ENCODE measurements around the gene HOXB6.

The HOXB6 gene

DNA sequence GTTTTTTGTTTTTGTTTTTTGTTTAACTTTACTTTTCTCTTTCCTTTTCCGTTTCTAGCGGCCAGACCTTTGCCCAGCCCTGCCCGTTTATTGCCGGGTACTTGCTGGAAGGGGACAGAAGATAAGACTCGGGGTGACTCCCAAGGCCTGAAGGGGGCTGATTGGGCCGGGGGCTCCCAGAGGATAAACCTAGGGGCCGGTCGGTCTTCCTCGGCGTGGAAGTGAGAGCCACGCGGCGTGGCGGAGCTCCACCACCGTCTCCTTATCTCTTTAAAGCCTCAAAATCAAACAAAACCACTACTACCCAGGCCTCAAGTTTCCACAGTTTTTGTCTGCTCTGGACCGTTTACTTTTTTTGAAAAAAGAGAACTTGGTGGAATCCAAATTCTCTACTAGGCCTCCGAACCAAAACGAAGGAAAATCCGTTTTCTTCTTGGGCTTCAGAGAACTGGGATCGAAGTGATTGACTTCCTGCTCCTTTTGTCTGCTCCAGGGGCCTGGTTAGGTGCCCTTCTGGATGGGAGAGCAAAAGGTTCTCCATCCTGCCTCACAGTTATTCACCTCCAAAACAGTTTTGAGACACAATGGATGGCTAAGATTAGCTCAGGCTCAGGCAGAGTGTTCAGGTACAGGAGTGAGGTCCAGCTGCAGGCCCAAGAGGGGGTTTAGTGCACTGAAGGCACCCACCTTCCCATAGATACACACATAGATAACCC, 29.9 kb upstream of the HOXB6 start:
- DNase-seq = no peak

DNA sequence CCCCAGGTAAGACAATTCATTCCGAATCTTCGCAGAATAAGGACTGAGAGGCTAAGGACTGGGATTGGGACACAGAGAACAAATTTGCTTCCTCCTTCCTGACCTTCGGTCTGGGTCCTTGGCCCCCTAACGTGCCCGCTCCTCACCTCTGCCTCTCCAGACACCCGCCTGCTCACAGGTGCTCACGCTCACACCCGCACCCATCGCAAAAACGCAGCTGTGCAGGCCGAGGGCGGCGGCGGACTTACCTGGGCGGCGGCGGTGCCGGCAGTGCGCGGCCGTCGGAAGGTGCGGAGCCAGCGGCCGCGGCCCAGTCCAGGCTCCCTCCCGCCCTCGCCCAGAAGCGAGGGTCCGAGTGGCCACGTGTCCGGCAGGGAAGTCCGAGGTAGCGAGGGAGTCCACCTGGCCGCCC, 28.5 kb upstream of the HOXB6 start:
- DNase-seq = no peak

DNA sequence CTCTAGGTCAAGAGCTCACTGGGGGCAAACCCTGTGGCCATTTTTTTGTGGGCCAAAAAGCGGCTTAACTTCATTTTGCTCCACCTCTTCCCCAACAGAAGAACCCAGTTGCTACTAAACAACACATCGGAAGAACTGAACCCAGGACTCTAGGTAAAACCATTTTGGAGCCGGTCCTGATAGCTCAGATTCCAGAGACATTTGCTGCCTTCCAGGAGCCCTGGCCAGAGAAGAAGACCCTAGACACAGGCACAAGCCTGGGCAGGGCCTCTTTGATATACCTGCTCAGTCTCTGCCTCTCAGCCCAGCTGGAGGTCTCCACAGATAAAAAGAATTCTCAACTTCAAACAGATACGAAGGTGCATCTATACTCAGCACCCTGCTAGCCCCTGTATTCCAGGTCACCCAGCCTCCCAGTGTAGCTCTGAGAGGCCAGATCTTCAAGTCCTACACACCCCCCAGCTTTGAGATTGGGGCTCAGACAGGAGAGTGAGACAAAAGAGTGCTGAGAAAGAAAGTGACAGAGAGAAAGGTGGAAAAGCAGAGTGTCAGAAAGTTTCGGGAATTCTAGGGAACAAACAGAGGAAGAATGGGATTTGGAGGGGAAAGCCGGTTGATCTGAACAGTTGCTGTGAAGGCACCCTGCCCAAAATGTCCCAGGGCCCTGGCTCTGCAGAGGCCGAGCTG, 27.9 kb upstream of the HOXB6 start:
- DNase-seq = no peak

DNA sequence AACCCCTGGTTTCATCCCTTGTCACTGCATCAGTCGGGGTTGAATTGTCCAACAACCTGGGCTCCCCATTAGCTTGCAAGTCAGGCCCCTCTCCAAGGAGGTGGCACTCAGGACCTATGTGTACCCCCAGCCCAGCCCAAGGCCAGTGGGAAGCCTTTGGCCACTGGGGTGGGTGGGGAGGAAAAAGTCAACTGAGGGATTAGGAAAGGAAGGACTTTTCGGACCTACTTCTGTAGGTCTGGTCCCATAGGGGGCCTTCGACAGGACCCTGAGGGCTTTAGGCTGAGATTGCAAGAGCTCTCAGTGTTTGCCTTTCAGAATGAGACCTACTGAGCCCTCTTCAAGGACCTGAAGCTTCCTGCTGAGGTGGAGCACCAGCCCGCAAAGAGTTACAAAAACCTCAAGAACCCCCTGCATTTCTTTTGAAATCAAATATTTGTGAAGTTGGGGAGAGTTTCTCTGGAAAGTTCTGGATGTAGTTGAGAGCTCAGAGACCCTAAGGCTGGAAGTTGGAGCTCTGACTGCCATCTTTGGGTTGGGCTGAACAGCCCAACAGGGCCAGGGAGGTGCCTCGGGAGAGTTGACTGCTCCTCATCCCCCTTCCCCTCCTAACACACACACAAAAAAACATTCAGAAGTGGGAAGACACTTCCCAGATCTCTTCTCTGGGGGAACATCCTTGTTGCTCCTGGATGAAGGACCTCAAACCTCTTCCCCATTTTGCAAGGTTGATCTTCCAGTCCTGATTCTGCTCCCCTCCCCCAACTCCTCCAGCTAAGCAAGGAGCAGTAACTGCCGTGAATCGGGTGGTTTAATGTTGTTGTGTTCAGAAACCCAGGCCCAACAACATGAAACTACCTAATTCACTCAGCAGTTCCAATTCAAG, 27.1 kb upstream of the HOXB6 start:
- DNase-seq = no peak

DNA sequence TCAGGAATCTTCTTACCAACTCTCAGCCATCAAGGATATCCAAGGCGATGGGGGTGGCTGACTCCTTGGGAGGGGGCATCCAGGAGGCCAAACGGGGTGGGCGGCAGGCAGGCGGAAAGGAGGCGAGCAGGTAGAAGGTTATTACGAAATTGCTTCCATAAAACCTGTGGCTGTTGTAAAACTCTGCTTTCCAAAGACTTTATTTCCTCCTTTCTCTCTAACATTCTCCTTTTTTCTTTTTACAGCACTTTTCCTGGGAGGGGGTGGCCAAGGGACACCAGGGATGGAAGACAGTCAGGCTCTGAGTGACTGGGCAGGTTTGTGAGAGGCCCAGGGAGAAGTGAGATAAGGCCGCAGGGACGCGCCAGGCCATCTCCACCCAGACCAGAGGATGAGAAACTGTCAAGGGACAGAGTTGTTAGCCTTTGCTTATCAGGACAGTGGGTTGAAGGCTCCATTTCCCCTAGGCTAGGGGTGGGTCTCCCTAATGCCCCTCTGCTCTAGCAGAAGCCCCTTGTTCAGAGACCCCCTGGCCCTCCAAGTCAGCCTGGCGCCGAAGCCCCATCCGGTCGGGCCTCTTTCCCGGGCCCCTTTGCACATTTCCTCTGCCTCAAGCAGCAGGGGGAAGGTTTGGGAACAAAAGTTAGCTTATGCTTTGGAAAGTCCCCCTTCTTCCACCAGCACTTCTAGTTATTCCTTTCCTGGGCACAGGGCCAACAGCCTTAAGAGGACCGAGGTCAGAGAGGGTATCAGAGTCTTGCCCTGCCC, 26.3 kb upstream of the HOXB6 start:
- no peak for DNase-seq

DNA sequence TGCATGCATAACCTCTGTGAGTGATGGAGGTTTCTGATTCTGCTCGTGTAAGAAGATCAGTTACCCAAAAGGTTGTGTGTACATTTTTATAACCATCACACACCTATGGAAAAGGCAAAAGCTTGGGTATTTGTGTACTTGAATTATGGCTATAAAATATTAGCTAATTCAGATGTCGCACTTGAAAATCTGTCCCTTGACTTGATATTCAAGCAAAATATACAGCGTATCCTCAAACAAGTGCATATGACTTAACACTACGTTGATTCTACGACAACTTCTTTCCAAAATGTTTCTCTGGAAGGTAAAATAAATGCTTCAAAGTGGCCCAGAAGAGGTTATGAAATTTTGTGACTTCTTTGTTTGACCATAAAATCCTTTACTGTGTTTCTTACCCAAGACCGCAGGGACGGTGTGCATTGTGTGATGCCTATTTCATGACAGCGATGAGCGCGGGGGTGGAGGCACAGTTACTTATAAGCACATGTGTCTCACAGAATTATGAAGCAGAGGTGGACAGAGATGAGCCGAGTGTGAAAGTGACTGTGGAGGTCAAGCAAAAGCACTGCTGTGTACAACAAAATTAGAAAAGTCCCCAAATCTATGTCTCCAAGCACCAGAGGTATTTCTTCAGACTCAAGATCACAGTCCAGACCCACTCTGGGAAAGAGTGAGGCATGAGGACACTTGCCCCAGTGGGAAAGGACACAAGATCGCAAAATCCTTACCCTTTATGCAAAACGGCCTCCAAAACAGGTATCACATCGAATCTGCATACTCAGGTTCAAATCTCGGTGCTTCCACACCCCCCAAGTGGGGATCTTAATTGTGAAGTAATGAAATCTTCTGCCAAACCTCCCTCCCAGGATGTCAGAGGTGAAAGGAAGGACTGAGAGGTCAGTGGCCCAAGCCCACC, 25.5 kb upstream of the HOXB6 start:
- no peak for DNase-seq

DNA sequence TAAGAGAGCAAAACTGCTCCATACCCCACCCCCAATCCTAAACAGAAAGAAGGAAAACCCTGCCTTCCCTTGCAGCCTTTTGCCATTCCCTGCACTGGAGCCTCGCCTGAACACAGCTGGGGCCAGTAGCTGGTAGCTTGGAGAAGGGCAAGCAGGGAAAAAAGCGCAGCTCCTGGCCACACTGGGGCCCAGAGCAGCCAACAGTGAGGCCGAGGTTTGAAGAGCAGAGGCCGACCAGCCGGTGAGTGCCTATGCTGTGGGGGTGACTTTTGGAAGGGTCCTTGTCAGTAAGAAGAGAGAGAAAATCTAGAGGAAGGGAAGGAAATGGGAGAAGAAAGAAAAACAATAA, 24.6 kb upstream of the HOXB6 start:
- DNase-seq = no peak

DNA sequence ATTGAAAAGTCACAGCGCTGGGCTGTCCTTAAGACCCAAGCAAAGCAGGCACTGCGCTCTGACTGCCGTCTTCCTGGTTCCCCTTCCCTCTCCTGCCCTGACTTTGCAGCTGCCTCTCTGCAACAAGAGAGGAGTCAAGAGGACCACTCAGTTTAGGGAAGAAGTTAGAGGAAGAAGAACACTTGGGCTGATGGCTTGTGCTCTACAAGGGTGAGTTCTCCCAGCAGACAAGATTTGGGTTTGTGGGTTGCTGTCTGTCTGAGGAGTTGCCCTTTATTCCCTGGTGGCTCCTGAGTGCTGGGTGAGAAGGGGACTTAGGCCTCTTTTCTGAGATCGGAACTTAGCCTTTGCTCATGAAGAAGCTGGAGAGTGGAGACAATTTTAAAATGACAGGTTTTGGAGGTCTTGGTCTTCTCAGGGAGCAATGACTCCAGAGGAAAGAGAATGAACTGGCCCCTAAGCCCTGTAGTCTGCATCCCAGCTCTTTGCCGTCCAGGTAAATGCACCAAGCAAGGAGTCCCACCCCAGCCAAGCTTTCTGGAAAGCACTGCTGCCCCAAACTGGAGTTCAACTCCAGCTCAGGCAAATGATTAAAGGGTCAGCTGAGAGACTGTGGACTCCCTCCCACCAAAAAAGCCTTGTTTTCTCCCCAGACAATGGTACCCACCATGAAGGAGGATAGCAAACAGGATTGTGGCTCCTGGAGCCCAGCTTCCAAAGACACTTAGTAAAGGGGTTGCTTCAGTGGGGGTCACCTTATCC, 24.0 kb upstream of the HOXB6 start:
- DNase-seq = peak in 1 of 2 experiments; percentile 9

DNA sequence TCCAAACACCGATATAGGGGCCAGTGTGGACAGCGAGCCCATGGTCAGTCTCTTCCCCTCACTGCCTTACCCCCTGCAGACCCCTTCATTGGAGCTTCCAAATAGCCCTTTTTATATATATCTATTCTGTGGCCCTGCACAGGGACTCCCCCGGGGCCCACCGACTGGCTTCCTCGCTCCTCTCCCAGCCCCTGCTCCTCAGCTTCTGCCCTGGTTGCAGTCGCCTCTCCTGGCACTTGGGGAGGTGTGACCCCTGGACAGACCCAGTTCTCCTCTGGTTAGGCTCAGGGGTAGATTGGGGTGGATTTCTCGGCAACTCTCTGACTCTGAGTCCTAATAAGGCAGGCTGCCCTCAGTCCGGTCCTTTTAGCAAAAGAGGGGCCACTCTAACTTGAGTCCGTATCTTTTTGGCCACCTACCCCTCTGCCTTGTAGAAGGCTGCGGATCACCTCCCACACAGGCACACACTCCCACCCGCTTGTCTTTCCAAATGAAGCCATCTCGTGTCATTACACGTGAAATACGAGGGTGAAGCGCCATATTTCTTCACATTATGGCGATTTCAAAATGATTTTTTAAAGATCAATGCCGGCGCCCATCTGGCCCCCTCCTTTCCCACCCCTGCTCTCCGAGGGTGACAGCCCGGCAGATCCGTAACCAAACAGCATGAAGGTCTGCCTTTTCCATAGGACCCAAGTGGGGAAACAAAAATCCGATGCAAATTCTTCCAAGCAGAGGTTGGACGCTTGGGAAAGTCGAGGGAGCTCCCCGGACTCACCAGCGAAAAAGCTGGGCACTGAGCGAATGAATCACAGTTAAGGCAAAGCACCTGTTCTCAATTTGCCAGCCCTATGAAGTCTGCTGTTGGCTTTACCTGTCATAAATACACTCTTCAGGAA, 23.1 kb upstream of the HOXB6 start:
- no peak for DNase-seq

DNA sequence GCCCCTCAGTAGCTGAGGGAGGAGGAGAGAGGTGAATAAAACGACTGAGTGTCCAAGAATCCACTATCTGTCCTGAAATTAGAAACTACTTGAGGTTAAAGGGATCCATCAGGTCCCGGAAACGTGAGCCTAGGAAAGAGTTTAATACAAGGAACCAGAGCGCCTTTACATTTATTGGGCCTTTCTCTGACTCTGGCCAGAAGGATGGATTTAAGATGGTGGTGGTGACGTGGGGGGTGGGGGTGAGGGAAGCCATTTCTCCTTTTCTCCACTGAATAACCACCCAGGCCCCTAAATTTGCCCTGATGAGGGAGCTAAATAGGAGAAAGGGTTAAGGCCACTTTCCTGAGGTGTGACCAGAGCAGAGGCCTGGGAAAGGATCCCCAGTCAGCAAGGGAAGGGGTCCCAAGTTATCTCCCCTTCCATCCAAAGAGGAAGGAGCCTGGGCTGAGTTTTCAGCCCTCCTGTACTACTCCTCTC, 22.4 kb upstream of the HOXB6 start:
- DNase-seq = no peak

DNA sequence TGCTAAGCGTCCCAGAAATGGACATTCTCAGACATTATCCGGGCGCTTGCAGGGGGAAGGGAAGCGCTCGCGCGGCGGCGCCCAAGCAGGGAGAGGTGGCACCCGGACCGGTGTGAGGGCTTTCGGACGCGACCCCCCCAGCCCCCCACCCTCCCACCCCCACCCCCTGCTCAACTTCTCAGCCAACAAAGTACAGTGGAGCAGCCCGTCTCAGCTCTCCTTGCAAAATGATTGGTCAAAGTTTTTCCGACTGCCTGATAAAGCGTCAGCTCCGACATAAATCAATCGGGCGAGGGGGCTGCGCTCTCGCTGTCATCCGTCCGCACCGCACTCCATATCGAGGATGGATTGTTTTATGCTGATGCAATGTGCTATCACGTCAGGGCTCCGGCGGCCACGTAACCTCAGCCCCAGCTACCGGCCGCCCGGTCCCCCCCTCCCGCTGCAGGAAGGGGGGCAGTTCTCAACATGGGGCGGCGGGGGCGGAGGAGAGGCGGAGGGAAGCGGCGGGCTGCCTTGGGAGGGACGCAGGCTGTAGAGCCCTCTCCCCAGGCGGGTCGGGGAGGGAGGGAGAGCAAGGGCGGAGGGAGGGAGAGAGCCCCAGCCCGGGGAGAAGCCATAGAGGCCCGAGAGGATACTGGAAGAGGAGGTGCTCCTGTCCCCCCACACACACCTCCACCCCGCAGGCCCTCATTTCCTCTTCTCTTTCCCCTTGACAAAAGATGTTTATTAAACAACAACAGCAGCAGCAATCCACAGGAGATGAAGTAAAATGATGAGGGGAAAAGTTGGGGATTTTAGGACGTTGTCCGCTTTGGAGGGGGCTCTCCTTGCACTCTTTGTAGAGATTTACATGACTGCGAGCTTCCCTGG, 21.7 kb upstream of the HOXB6 start, which contains the start of gene HOXB9:
Gene HOXB9 (minus strand): TSS at position 114 of the 873 bp plus-strand sequence. CDS start 89 bp downstream, at position 25.
- no peak for DNase-seq

DNA sequence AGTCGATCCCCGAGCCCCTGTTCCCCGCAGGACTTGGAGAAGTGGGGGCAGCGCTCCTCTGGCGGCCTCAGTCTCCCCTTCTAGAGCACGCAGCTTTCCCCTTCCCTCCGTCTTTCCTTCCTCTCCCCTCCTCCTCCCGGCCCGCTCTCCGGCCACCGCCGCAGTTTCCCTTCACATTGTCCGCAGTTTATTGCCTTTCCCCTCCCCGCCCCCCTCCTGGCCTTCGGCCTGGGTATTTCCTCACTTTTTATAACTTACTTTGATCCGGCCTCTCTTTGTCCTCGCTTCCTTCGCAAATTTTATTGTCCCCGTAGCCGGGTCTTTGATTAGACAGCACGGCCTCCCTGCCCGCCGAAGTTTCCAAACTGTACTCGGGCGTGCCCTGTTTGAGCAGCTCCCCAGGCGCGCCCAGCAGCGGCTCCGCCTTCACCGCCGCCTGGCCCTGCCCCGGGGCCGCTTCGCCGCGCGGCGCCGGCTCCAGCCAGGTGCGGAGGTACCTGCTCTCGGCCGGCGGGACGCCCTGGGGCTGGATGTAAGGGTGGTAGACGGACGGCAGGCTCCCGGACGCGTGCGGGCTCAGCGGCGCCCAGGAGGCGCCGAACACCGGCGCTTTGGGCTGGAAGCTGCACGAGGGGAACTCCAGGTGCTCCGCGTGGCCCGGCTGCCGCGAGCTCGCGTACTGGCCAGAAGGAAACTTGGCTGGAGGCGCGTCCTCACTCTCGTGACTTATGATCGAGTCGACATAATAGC, 20.9 kb upstream of the HOXB6 start:
- DNase-seq = no peak

DNA sequence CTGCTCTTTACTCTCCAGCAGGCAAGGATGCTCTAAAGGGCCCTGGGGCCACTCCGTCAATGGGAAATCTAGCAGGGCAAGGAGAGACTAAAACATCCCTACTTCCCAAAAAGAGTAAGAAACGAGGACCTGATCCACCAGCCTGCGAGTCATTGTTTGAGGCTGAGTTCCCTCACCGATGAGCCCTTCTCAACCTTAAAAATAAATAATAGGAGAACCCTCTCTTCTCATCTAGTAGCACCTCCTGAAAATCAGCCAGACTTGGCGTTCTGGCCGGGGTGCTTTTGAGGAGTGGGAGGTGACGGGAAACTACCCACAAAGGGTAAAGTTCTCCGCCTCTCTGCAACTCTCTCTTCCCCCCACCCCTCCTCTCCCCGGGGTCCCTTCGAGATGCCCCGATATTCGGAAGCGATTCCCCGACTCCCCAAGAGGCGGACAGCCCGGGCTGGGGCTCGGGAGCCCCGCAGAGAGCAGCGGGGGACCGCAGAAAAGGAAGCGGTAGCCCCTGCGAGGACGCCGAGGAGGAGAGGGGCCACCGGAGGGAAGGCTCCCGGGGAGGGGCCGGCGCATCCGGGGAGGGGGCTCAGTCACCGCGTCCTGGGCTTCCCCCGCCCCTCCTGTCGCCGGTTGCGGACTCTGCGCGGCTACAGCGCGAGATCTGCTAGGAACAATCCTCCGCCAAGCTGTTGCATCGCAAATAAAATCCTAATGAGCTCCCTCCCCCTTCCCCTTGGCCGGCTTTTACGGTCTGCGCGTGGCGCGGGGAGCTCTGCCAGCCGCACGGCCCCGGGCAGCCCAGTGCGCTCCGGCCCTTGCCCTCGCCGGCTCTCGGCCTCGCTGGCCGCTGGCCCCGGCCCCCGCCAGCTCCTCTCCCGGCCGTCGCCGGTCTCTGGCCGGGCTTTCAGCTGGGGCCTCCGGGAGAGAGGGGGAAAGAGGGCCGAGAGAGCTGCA, 20.0 kb upstream of the HOXB6 start:
- no peak for DNase-seq

DNA sequence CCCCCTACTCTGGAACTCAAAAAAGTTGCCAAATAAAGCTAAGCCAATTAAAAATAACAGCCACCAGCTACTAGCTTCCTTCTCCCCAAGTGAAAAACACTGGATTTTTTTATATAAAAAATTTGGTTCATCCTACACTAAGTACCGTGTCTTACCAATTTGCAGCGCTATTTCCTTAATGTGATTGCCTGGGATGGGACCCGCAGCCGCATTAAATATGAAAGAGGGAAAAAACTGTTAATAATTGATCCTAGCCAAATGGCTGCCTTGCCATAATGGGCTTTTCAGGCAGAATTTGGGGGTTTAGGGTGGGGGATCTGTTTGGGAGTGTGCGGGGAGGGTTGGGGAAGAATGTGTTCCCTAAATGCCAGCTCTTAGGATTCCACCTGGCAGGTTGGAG, 19.3 kb upstream of the HOXB6 start:
- no peak for DNase-seq

DNA sequence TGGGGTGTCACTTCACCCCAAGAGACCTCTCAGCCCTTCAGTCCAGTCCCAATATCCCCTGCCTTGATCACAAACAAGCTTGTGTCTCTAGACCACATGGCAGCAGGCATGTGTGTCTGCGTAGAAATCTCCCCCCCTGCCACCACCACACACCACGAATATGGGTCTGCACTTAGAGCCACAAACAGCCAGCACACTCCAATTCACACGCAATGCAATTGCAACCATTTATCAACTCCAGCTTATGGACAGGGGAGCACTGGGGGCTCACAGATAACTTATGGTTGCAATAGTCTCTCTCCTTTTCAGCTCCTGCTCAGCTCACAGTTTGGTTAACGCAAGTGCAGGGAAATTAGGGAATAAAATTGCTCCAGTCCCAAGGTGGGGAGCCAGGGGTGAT, 18.8 kb upstream of the HOXB6 start:
- no peak for DNase-seq

DNA sequence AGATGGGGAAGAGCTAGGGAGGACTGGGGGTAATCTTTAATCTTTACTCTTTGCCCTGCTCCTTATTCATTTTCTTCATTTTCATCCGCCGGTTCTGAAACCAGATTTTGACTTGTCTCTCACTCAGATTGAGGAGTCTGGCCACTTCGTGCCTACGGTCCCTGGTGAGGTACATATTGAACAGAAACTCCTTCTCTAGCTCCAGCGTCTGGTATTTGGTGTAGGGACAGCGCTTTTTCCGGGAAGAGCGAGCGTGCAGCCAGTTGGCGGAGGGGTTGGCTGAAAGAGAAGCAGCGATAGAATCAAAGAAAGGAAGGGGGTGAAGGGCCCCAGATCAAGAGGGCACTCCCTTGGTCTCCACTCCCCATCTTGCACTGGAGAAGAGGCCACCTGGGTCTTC, 18.1 kb upstream of the HOXB6 start:
- no peak for DNase-seq
